AG09319 (cell line): ENCODE measurements around the gene KBTBD7.
"Not testable (repeated sequence)": the region's sequence is repeated elsewhere in the genome, so short reads cannot be mapped to it uniquely, and the experiment has no call there.

ENCODE experiments used
- DNase-seq: peaks from one replicate; pipeline ENCODE4 v3.0.0-alpha.2; 2010; ENCODE audit warnings: low read depth; ENCODE audit errors: extremely low read depth
- CTCF ChIP-seq: IDR thresholded peaks from 2 replicates; pipeline ENCODE4 v1.5.1; 2011; ENCODE audit warnings: low read depth, mild to moderate bottlenecking, inconsistent platforms, low read length, moderate library complexity

Gene KBTBD7

GRCh38 chr13:41178040-41178439 lies 16.3 kb downstream of the KBTBD7 start:
- no peak for DNase-seq
- TF ChIP-seq CTCF: no peak

- TF ChIP-seq CTCF: no peak
- DNase-seq: no peak
Observed at GRCh38 chr13:41177616-41178015, 16.8 kb downstream of the KBTBD7 start.

- DNase-seq: not testable (repeated sequence)
Observed at GRCh38 chr13:41175576-41175975, 18.8 kb downstream of the KBTBD7 start.

- TF ChIP-seq CTCF: no peak
- no peak for DNase-seq
Observed at GRCh38 chr13:41162151-41162550, 32.2 kb downstream of the KBTBD7 start.

- DNase-seq: no peak
- TF ChIP-seq CTCF: no peak
Observed at GRCh38 chr13:41159174-41159573, 35.2 kb downstream of the KBTBD7 start.

- no peak for DNase-seq
- no peak for TF ChIP-seq CTCF
Observed at GRCh38 chr13:41157048-41157717, 37.2 kb downstream of the KBTBD7 start.

GRCh38 chr13:41156620-41157019 lies 37.7 kb downstream of the KBTBD7 start:
- no peak for TF ChIP-seq CTCF
- DNase-seq: no peak

GRCh38 chr13:41154042-41154441 lies 40.3 kb downstream of the KBTBD7 start:
- DNase-seq: no peak
- no peak for TF ChIP-seq CTCF
